H9 (cell line): ENCODE data around the gene C2orf68. TPM values are rescaled to one million over a fixed set of nuclear protein-coding genes. Genes with fewer than 3 reads are reported as not detected.

Experiments
- DNase-seq: peaks from one replicate; pipeline ENCODE4 v3.0.0-alpha.2; 2017
- H2AFZ ChIP-seq: one replicate; pipeline ENCODE4 v1.6.1; 2013; ENCODE audit warnings: mild to moderate bottlenecking, low read length, control low read depth, moderate library complexity
- H2AK5ac ChIP-seq: 2 replicates; pipeline ENCODE4 v1.6.1; 2013; ENCODE audit warnings: low read length, control low read depth, mixed read lengths; ENCODE audit not compliant: insufficient read length
- H2BK120ac ChIP-seq: one replicate; pipeline ENCODE4 v1.6.1; 2013; ENCODE audit warnings: low read depth, mild to moderate bottlenecking, low read length, control low read depth, inconsistent platforms; ENCODE audit not compliant: poor library complexity, severe bottlenecking
- H2BK12ac ChIP-seq: 2 replicates; pipeline ENCODE4 v1.6.1; 2013; ENCODE audit warnings: low read length, control low read depth, mixed read lengths, low read depth; ENCODE audit not compliant: insufficient read length
- H2BK15ac ChIP-seq: 2 replicates; pipeline ENCODE4 v1.6.1; 2013; ENCODE audit warnings: low read depth, low read length, control low read depth
- H2BK20ac ChIP-seq: one replicate; pipeline ENCODE4 v1.6.1; 2013; ENCODE audit warnings: low read depth, mild to moderate bottlenecking, low read length, control low read depth, inconsistent platforms; ENCODE audit not compliant: poor library complexity, severe bottlenecking
- H2BK5ac ChIP-seq: 2 replicates; pipeline ENCODE4 v1.6.1; 2013; ENCODE audit warnings: low read length, control low read depth, mixed read lengths; ENCODE audit not compliant: insufficient read length
- H3K14ac ChIP-seq: 2 replicates; pipeline ENCODE4 v1.6.1; 2013; ENCODE audit warnings: low read length, control low read depth; ENCODE audit not compliant: insufficient read depth
- H3K18ac ChIP-seq: 2 replicates; pipeline ENCODE4 v1.6.1; 2013; ENCODE audit warnings: low read depth, mild to moderate bottlenecking, mixed read lengths, low read length, control low read depth; ENCODE audit not compliant: insufficient read length
- H3K23ac ChIP-seq: 2 replicates; pipeline ENCODE4 v1.6.1; 2013; ENCODE audit warnings: low read length, control low read depth, mixed read lengths, low read depth; ENCODE audit not compliant: insufficient read length
- H3K23me2 ChIP-seq: 2 replicates; pipeline ENCODE4 v1.6.1; 2013; ENCODE audit warnings: low read depth, mild to moderate bottlenecking, mixed read lengths, low read length, control low read depth; ENCODE audit not compliant: insufficient read length, poor library complexity, severe bottlenecking
- H3K27ac ChIP-seq: 2 replicates; pipeline ENCODE4 v1.5.1; 2013; ENCODE audit warnings: low read length, control low read depth, mixed read lengths, low read depth; ENCODE audit not compliant: insufficient read length
- H3K27me3 ChIP-seq: 2 replicates; pipeline ENCODE4 v1.6.1; 2013; ENCODE audit warnings: low read length, control low read depth, inconsistent platforms; ENCODE audit not compliant: insufficient read depth
- H3K4ac ChIP-seq: 2 replicates; pipeline ENCODE4 v1.6.1; 2013; ENCODE audit warnings: low read depth, mild to moderate bottlenecking, control low read depth, inconsistent platforms, low read length, moderate library complexity
- H3K4me1 ChIP-seq: 2 replicates; pipeline ENCODE4 v1.6.1; 2013; ENCODE audit warnings: low read length, control low read depth, inconsistent platforms; ENCODE audit not compliant: insufficient read depth
- H3K4me2 ChIP-seq: 2 replicates; pipeline ENCODE4 v1.6.1; 2013; ENCODE audit warnings: low read length, control low read depth, mixed read lengths; ENCODE audit not compliant: insufficient read length, insufficient read depth
- H3K56ac ChIP-seq: 2 replicates; pipeline ENCODE4 v1.6.1; 2013; ENCODE audit warnings: low read depth, mild to moderate bottlenecking, mixed read lengths, low read length, control low read depth; ENCODE audit not compliant: insufficient read length
- H3K79me1 ChIP-seq: 2 replicates; pipeline ENCODE4 v1.6.1; 2013; ENCODE audit warnings: low read depth, mild to moderate bottlenecking, moderate library complexity, low read length, control low read depth, inconsistent platforms; ENCODE audit not compliant: insufficient read depth, poor library complexity, severe bottlenecking
- H3K79me2 ChIP-seq: 2 replicates; pipeline ENCODE4 v1.6.1; 2013; ENCODE audit warnings: low read length, control low read depth, inconsistent platforms; ENCODE audit not compliant: insufficient read depth
- H3K9ac ChIP-seq: 2 replicates; pipeline ENCODE4 v1.6.1; 2013; ENCODE audit warnings: low read length, control low read depth, mixed read lengths; ENCODE audit not compliant: insufficient read length; ENCODE audit errors: extremely low read depth
- H3K9me3 ChIP-seq: one replicate; pipeline ENCODE4 v1.6.1; 2013; ENCODE audit warnings: low read depth, low read length, inconsistent platforms; ENCODE audit not compliant: control insufficient read depth
- H3T11ph ChIP-seq: one replicate; pipeline ENCODE4 v1.6.1; 2013; ENCODE audit warnings: mild to moderate bottlenecking, low read length, control low read depth, inconsistent platforms
- H4K20me1 ChIP-seq: one replicate; pipeline ENCODE4 v1.6.1; 2013; ENCODE audit not compliant: control insufficient read depth, insufficient read length, insufficient read depth
- H4K5ac ChIP-seq: 2 replicates; pipeline ENCODE4 v1.6.1; 2013; ENCODE audit warnings: low read depth, mild to moderate bottlenecking, mixed read lengths, low read length, control low read depth; ENCODE audit not compliant: insufficient read length
- H4K8ac ChIP-seq: replicated peaks from 2 replicates; pipeline ENCODE4 v1.6.1; 2013; ENCODE audit warnings: low read length, control low read depth, mixed read lengths, low read depth; ENCODE audit not compliant: insufficient read length
- H4K91ac ChIP-seq: 2 replicates; pipeline ENCODE4 v1.6.1; 2013; ENCODE audit warnings: low read depth, mild to moderate bottlenecking, moderate library complexity, mixed read lengths, low read length, control low read depth; ENCODE audit not compliant: insufficient read length
- H3K27ac Mint-ChIP-seq, 3 experiments: 2 replicates in 2 of 3; 3 replicates in 1 of 3; pipeline ENCODE4 v1.8.0; 2020 to 2021; ENCODE audit warnings: mixed read lengths in 3 of 3, mild to moderate bottlenecking in 1 of 3, moderate library complexity in 1 of 3
- H3K27me3 Mint-ChIP-seq: 2 replicates; pipeline ENCODE4 v1.8.0; 2021; ENCODE audit warnings: low read depth, mild to moderate bottlenecking, moderate library complexity, mixed read lengths
- H3K36me3 Mint-ChIP-seq, 3 experiments: 2 replicates in 2 of 3; 3 replicates in 1 of 3; pipeline ENCODE4 v1.8.0; 2020 to 2021; ENCODE audit warnings: low read depth in 3 of 3, mixed read lengths in 3 of 3; ENCODE audit not compliant: insufficient read depth in 1 of 3
- H3K4me1 Mint-ChIP-seq, 2 experiments: 2 replicates each; pipeline ENCODE4 v1.8.0; 2020; ENCODE audit warnings: mixed read lengths in 2 of 2
- H3K4me3 Mint-ChIP-seq, 2 experiments: 2 replicates in 1 of 2; 3 replicates in 1 of 2; pipeline ENCODE4 v1.8.0; 2020 to 2021; ENCODE audit warnings: mild to moderate bottlenecking in 2 of 2, mixed read lengths in 2 of 2, moderate library complexity in 1 of 2
- H3K9me3 Mint-ChIP-seq, 2 experiments: 2 replicates in 1 of 2; 3 replicates in 1 of 2; pipeline ENCODE4 v1.8.0; 2020; ENCODE audit warnings: mild to moderate bottlenecking in 2 of 2, mixed read lengths in 2 of 2, moderate library complexity in 1 of 2
- WGBS: extraction: QIAGEN DNeasy Blood & Tissue Kit; methylation state at CpG from one replicate; pipeline ENCODE4 v1.1.7; 2013; ENCODE audit warnings: missing lambda C conversion rate, low lambda C conversion rate, mixed read lengths; ENCODE audit not compliant: insufficient read length; ENCODE audit errors: extremely low coverage; 5-methylcytosine and 5-hydroxymethylcytosine counted together
- total RNA-seq: library from RNA; stranded (reverse); gene quantifications from 2 replicates; pipeline ENCODE4 v1.2.1, GENCODE V29; 2021
- TF ChIP-seq, protein P1 (sequence below): fragments of 200-600 bp; sonication (generic); conservative IDR thresholded peaks from 3 replicates; pipeline ENCODE4 v1.8.0; 2021; ENCODE audit warnings: antibody characterized with exemption, mild to moderate bottlenecking

Gene C2orf68
- total RNA-seq, 1 experiment from 2014 or later, result 39.6 TPM

- Histone ChIP-seq H2BK5ac (no peak overlapping the region), H3T11ph (no peak overlapping the region), H3K23ac (no peak overlapping the region), H4K91ac (no peak overlapping the region), H3K14ac (no peak overlapping the region), H4K8ac (no peak overlapping the region), H2AK5ac (no peak overlapping the region), H2BK120ac (no peak overlapping the region), H2BK12ac (no peak overlapping the region), H3K9ac (no peak overlapping the region), H3K4me2 (no peak overlapping the region), H2AFZ (no peak overlapping the region), H3K4me1 (no peaks in the 10 kb centered on the region), H3K23me2 (no peaks in the 10 kb centered on the region), H3K9me3 (no peaks in the 10 kb centered on the region), H3K79me1 (no peaks in the 10 kb centered on the region), H4K20me1 (no peaks in the 10 kb centered on the region), H3K4ac (no peak overlapping the region), H3K27ac (no peak overlapping the region), H4K5ac (no peak overlapping the region), H2BK15ac (no peak overlapping the region), H3K79me2 (no peaks in the 10 kb centered on the region), H3K27me3 (no peaks in the 10 kb centered on the region), H2BK20ac (no peak overlapping the region), H3K18ac (no peak overlapping the region), H3K56ac (no peak overlapping the region)
- H3K4me1 Mint-ChIP-seq, result no peaks in the 10 kb centered on the region
- no peaks in the 10 kb centered on the region for H3K9me3 Mint-ChIP-seq
- no peaks in the 10 kb centered on the region for H3K27me3 Mint-ChIP-seq
- H3K36me3 Mint-ChIP-seq, result peaks cover 56 to 87% (median 79%) of the 10 kb centered on the region in 3 experiments
- H3K27ac Mint-ChIP-seq, result no peak overlapping the region; a peak in 1 of 7 replicates
- DNase-seq, result no peak
- WGBS, result no CpG with 5 or more reads among the region's 4 CpGs
- TF ChIP-seq, protein P1, sequence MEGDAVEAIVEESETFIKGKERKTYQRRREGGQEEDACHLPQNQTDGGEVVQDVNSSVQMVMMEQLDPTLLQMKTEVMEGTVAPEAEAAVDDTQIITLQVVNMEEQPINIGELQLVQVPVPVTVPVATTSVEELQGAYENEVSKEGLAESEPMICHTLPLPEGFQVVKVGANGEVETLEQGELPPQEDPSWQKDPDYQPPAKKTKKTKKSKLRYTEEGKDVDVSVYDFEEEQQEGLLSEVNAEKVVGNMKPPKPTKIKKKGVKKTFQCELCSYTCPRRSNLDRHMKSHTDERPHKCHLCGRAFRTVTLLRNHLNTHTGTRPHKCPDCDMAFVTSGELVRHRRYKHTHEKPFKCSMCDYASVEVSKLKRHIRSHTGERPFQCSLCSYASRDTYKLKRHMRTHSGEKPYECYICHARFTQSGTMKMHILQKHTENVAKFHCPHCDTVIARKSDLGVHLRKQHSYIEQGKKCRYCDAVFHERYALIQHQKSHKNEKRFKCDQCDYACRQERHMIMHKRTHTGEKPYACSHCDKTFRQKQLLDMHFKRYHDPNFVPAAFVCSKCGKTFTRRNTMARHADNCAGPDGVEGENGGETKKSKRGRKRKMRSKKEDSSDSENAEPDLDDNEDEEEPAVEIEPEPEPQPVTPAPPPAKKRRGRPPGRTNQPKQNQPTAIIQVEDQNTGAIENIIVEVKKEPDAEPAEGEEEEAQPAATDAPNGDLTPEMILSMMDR, result no peak
- no peak overlapping the region for H3K4me3 Mint-ChIP-seq
Measured at GRCh38 chr2:85635636-85636035, 23.8 kb upstream of the C2orf68 start.
